Measurements from ENCODE around the gene SH3PXD2A. TPM values are rescaled to one million over a fixed set of nuclear protein-coding genes. Genes with fewer than 3 reads are reported as not detected.
"Not testable (repeated sequence)": the region's sequence is repeated elsewhere in the genome, so short reads cannot be mapped to it uniquely, and the experiment has no call there.

Gene SH3PXD2A
- total and polyA plus RNA-seq, 7 donors = 3.0 to 57.7 (median 10.6) TPM

GRCh38 chr10:103732339-103733044 lies 122.9 kb downstream of the SH3PXD2A start:
- ATAC-seq = no peak
- no peak for TF ChIP-seq CTCF (IDR thresholded peaks at IDR 0.05)

GRCh38 chr10:103731609-103732270 lies 123.6 kb downstream of the SH3PXD2A start:
- DNase-seq (no peak), ATAC-seq (no peak)
- H3K4me1 ChIP-seq = no peaks in the 10 kb centered on the region
- H3K4me3 ChIP-seq = no peak overlapping the region
- no peak overlapping the region for H3K27ac ChIP-seq
- H3K9me3 ChIP-seq = no peaks in the 10 kb centered on the region
- no peaks in the 10 kb centered on the region for H3K27me3 ChIP-seq (ENCODE audit: insufficient read depth in 3 of 3, low read length in 2 of 3)
- intact Hi-C loops (cut with DNase I) = no loop called here
- 74 to 89% (median 83%) methylated on average over 3 of the region's 3 CpGs for WGBS, 3 donors
- TF ChIP-seq CTCF (IDR thresholded peaks at IDR 0.05) = no peak
- H3K36me3 ChIP-seq (ENCODE audit: insufficient read depth in 1 of 2, low read depth in 1 of 2) = peaks cover 0 to 4% of the 10 kb centered on the region in 2 donors

More at GRCh38 chr10:103732339-103733044, 122.9 kb downstream of the SH3PXD2A start:
- no peak for DNase-seq
- H3K27me3 ChIP-seq (ENCODE audit: insufficient read depth in 3 of 3, low read length in 2 of 3) = no peaks in the 10 kb centered on the region
- WGBS, 3 donors = 91 to 94% (median 94%) methylated on average over 14 of the region's 14 CpGs
- H3K27ac ChIP-seq = no peak overlapping the region
- peaks cover 0 to 4% of the 10 kb centered on the region in 2 donors for H3K36me3 ChIP-seq (ENCODE audit: insufficient read depth in 1 of 2, low read depth in 1 of 2)
- H3K4me1 ChIP-seq = no peaks in the 10 kb centered on the region
- H3K4me3 ChIP-seq = no peak overlapping the region
- intact Hi-C loops (cut with DNase I) = no loop called here
- no peaks in the 10 kb centered on the region for H3K9me3 ChIP-seq

GRCh38 chr10:103731026-103731425 lies 124.3 kb downstream of the SH3PXD2A start:
- 84 to 91% (median 89%) methylated on average over 4 of the region's 4 CpGs for WGBS, 3 donors
- H3K4me3 ChIP-seq; H3K9me3 ChIP-seq; ATAC-seq; H3K27me3 ChIP-seq (ENCODE audit: insufficient read depth in 3 of 3, low read length in 2 of 3); H3K27ac ChIP-seq; H3K4me1 ChIP-seq; intact Hi-C loops (cut with DNase I); DNase-seq; H3K36me3 ChIP-seq (ENCODE audit: insufficient read depth in 1 of 2, low read depth in 1 of 2): not testable (repeated sequence)

GRCh38 chr10:103729851-103730250 lies 125.5 kb downstream of the SH3PXD2A start:
- DNase-seq (no peak), ATAC-seq (no peak)
- intact Hi-C loops (cut with DNase I) = no loop called here
- H3K9me3 ChIP-seq = no peaks in the 10 kb centered on the region
- no peaks in the 10 kb centered on the region for H3K36me3 ChIP-seq (ENCODE audit: insufficient read depth in 1 of 2, low read depth in 1 of 2)
- H3K27me3 ChIP-seq (ENCODE audit: insufficient read depth in 3 of 3, low read length in 2 of 3) = no peaks in the 10 kb centered on the region
- 88 to 89% (median 89%) methylated on average over 5 of the region's 5 CpGs for WGBS, 3 donors
- H3K4me1 ChIP-seq = no peaks in the 10 kb centered on the region
- TF ChIP-seq CTCF (IDR thresholded peaks at IDR 0.05) = no peak
- no peak overlapping the region for H3K4me3 ChIP-seq
- no peak overlapping the region for H3K27ac ChIP-seq

GRCh38 chr10:103727991-103728689 lies 127.2 kb downstream of the SH3PXD2A start:
- Histone ChIP-seq H3K36me3 (ENCODE audit: insufficient read depth in 1 of 2, low read depth in 1 of 2) (peaks cover 3 to 9% of the 10 kb centered on the region in 2 donors), H3K4me1 (no peaks in the 10 kb centered on the region), H3K27me3 (ENCODE audit: insufficient read depth in 3 of 3, low read length in 2 of 3) (no peaks in the 10 kb centered on the region), H3K4me3 (no peak overlapping the region), H3K9me3 (no peaks in the 10 kb centered on the region), H3K27ac (no peak overlapping the region)
- DNase-seq = no peak
- 83 to 87% (median 86%) methylated on average over 7 of the region's 7 CpGs for WGBS, 3 donors
- intact Hi-C loops (cut with DNase I) = no loop called here
- no peak for ATAC-seq
- TF ChIP-seq CTCF (IDR thresholded peaks at IDR 0.05) = no peak
